ENCODE data around the gene WDR18. TPM values are rescaled to one million over a fixed set of nuclear protein-coding genes. Genes with fewer than 3 reads are reported as not detected.

The WDR18 gene
- total and polyA plus RNA-seq, 2 donors from 2014 or later, result 40.3 to 77.2 TPM

DNA sequence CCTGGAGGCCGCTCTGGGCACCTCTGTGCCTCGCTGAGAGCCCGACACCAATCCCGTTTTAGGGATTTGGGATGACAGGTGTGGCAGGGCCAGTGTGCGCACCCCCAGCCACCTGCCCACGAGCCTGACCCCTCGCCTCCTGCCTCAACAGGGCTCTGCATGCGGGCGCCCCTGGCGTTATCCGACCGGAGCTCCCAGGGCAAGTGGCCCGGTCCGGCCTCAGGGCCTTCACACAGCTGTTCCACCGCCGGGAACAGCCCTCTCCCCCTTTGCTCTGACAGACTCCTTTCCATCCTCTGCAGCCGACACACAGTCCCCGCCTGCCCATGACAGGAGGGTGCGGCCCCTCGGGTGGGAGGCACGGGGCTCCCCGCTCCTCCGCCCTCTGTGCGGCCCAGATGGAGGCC, 7.1 kb upstream of the WDR18 start:
- Histone ChIP-seq H3K9me3 (ENCODE audit: control insufficient read depth in 2 of 3, insufficient read depth in 1 of 3, low read length in 3 of 3) (no peaks in the 10 kb centered on the region), H3K9ac (ENCODE audit: low read length in 3 of 3) (no peak overlapping the region), H3K4me3 (ENCODE audit: low read length in 3 of 3) (no peak overlapping the region), H3K27me3 (ENCODE audit: control insufficient read depth, insufficient read depth, low read length) (no peaks in the 10 kb centered on the region), H3K4me1 (ENCODE audit: control insufficient read depth in 2 of 3, insufficient read depth in 2 of 3, low read depth in 1 of 3, low read length in 3 of 3) (peaks cover 0 to 10% (median 8%) of the 10 kb centered on the region in 3 donors), H3K36me3 (ENCODE audit: control insufficient read depth in 2 of 3, insufficient read depth in 3 of 3, low read length in 3 of 3) (no peaks in the 10 kb centered on the region), H3K27ac (ENCODE audit: low read depth in 2 of 2, low read length in 2 of 2) (no peak overlapping the region)
- DNase-seq (no peak), FAIRE-seq (no peak)
- intact Hi-C loops (cut with DNase I), result no loop called here
- TF ChIP-seq, protein P1, sequence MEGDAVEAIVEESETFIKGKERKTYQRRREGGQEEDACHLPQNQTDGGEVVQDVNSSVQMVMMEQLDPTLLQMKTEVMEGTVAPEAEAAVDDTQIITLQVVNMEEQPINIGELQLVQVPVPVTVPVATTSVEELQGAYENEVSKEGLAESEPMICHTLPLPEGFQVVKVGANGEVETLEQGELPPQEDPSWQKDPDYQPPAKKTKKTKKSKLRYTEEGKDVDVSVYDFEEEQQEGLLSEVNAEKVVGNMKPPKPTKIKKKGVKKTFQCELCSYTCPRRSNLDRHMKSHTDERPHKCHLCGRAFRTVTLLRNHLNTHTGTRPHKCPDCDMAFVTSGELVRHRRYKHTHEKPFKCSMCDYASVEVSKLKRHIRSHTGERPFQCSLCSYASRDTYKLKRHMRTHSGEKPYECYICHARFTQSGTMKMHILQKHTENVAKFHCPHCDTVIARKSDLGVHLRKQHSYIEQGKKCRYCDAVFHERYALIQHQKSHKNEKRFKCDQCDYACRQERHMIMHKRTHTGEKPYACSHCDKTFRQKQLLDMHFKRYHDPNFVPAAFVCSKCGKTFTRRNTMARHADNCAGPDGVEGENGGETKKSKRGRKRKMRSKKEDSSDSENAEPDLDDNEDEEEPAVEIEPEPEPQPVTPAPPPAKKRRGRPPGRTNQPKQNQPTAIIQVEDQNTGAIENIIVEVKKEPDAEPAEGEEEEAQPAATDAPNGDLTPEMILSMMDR (IDR thresholded peaks at IDR 0.05; ENCODE audit: borderline replicate concordance, extremely low read depth, insufficient read depth), result no peak

DNA sequence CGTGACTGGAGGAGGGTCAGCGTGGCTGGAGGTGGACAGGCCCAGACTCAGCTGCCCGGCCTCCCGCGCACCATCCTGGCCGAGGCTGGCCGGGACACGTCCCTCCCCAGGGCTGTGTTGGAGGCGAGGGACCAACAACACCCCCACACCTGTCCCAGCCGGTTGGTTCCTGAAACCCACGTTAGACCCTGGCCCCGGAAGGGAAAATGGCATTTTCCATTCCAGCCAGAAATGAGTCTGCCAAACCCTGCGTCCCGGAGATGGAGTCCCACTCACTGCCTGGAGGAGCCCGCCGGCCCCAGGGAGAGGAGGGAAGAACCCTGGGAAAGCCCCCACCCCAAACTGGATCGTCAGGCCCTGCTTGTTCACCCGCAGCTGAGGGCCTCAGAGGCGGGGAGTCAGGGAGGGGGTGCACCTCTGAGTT, 4.8 kb upstream of the WDR18 start:
- Histone ChIP-seq H3K4me1 (ENCODE audit: control insufficient read depth in 2 of 3, insufficient read depth in 2 of 3, low read depth in 1 of 3, low read length in 3 of 3) (peaks cover 0 to 17% (median 12%) of the 10 kb centered on the region in 3 donors), H3K9me3 (ENCODE audit: control insufficient read depth in 2 of 3, insufficient read depth in 1 of 3, low read length in 3 of 3) (no peaks in the 10 kb centered on the region), H3K36me3 (ENCODE audit: control insufficient read depth in 2 of 3, insufficient read depth in 3 of 3, low read length in 3 of 3) (no peaks in the 10 kb centered on the region), H3K27ac (ENCODE audit: low read depth in 2 of 2, low read length in 2 of 2) (peak overlapping the region; percentile 73 to 78), H3K4me3 (ENCODE audit: low read length in 3 of 3) (no peak overlapping the region), H3K9ac (ENCODE audit: low read length in 3 of 3) (no peak overlapping the region), H3K27me3 (ENCODE audit: control insufficient read depth, insufficient read depth, low read length) (no peaks in the 10 kb centered on the region)
- TF ChIP-seq, protein P1 (IDR thresholded peaks at IDR 0.05; ENCODE audit: borderline replicate concordance, extremely low read depth, insufficient read depth), result no peak
- intact Hi-C loops (cut with DNase I), result no loop called here
- FAIRE-seq (no peak), DNase-seq (peak in 3 of 5 donors; percentile 65 to 78 (median 66))

DNA sequence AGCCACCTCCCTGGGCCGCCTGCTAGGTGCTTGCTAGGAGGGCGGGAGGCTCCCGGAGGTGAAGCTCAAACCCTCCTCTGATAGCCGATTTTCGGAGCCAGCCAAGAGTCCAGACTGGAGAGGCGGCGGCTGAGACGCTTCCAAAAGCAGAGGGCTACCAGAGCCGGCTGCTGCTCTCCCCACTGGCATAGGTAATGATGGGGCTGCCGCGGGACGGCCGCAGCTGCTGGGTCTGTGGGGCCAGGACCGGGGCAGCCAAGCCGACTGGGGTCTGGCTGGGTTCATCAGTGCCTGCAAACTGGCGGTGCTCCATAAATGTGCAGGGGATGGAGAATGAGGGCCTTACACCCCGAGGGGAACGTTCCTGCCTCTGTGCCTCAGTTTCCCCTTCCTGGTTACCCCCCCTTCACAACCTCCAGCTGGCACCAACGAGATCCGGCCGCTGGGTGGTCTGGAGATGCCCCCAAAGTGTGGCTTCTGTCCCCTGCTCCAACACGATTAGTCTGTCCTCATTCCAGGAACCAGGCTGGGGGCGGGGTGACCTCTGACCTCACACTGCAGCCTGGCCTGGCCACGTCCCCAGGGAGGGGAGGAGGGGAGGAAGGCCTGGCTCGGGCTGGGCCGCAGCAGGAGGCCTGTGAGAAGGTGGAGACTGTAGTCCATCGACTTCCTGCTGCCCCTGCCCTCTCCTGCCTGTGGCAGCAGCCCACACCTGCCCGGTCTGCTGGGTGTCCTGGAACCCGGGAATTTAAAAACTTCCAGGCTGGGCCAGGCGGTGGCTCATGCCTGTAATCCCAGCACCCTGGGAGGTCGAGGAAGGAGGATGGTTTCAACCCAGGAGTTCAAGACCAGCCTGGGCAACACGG, 3.8 kb upstream of the WDR18 start:
- FAIRE-seq, result no peak
- intact Hi-C loops (cut with DNase I), result loop anchor here (5.0 kb wide), 1 partner anchor 53 kb away; the partner anchor contains the start of gene ARID3A
- H3K27me3 ChIP-seq (ENCODE audit: control insufficient read depth, insufficient read depth, low read length), result no peaks in the 10 kb centered on the region
- TF ChIP-seq, protein P1 (IDR thresholded peaks at IDR 0.05; ENCODE audit: borderline replicate concordance, extremely low read depth, insufficient read depth), result no peak
- peak in 4 of 5 donors; percentile 65 to 93 (median 78) for DNase-seq
- peaks cover 0 to 21% (median 16%) of the 10 kb centered on the region in 3 donors for H3K4me1 ChIP-seq (ENCODE audit: control insufficient read depth in 2 of 3, insufficient read depth in 2 of 3, low read depth in 1 of 3, low read length in 3 of 3)
- H3K9me3 ChIP-seq (ENCODE audit: control insufficient read depth in 2 of 3, insufficient read depth in 1 of 3, low read length in 3 of 3), result no peaks in the 10 kb centered on the region
- peak overlapping the region; percentile 85 to 90 for H3K27ac ChIP-seq (ENCODE audit: low read depth in 2 of 2, low read length in 2 of 2)
- H3K9ac ChIP-seq (ENCODE audit: low read length in 3 of 3), result peak overlapping the region in 1 of 3 donors; percentile 34
- H3K4me3 ChIP-seq (ENCODE audit: low read length in 3 of 3), result no peak overlapping the region
- H3K36me3 ChIP-seq (ENCODE audit: control insufficient read depth in 2 of 3, insufficient read depth in 3 of 3, low read length in 3 of 3), result no peaks in the 10 kb centered on the region
